CD4-positive, alpha-beta T cell (primary cell): Measurements from ENCODE around the gene ARHGAP33. TPM values are rescaled to one million over a fixed set of nuclear protein-coding genes. Genes with fewer than 3 reads are reported as not detected.

Experiments
- ATAC-seq: fragments of 200-7000 bp; cut with Tn5 transposase; one replicate; pipeline ENCODE4 v1.10.0; 2022; ENCODE audit warnings: mild to moderate bottlenecking; ENCODE audit not compliant: poor library complexity
- CTCF ChIA-PET: fragments of 350-600 bp; sonication (Branson Sonifier 250); formaldehyde crosslinking; loops from one replicate; lab custom pipeline; 2021; ENCODE audit warnings: antibody characterized with exemption, inconsistent platforms; lab: Charles Lee
- POLR2A ChIA-PET: fragments of 350-600 bp; sonication (Branson Sonifier 250); formaldehyde crosslinking; loops from one replicate; lab custom pipeline; 2021; ENCODE audit warnings: antibody characterized with exemption, inconsistent platforms; lab: Charles Lee
- DNase-seq, 14 experiments: peaks; one replicate each; pipeline ENCODE4 v3.0.0-alpha.2; 2013 to 2020; ENCODE audit warnings: mixed read lengths in 2 of 14
- H3K27ac ChIP-seq, 2 donors: one replicate each; pipeline versions ENCODE4 v1.5.1 to v1.7.0; 2013; ENCODE audit warnings: low read length in 2 of 2, low read depth in 1 of 2, mild to moderate bottlenecking in 1 of 2
- H3K27me3 ChIP-seq, 2 experiments: 1 replicate in 1 of 2; 2 replicates in 1 of 2; pipeline versions ENCODE4 v1.6.1 to v1.7.0; 2013; ENCODE audit warnings: low read length in 2 of 2, control low read depth in 1 of 2, mild to moderate bottlenecking in 1 of 2, moderate library complexity in 1 of 2; ENCODE audit not compliant: insufficient read depth in 2 of 2, control insufficient read depth in 1 of 2
- H3K36me3 ChIP-seq: one replicate; pipeline ENCODE4 v1.6.1; 2013; ENCODE audit warnings: low read length, control low read depth; ENCODE audit not compliant: insufficient read depth
- H3K4me1 ChIP-seq: one replicate; pipeline ENCODE4 v1.6.1; 2013; ENCODE audit warnings: low read length, control low read depth; ENCODE audit not compliant: insufficient read depth
- H3K4me3 ChIP-seq: one replicate; pipeline ENCODE4 v1.5.1; 2013; ENCODE audit warnings: mild to moderate bottlenecking, low read length, moderate library complexity
- H3K9me3 ChIP-seq, 2 experiments: 1 replicate in 1 of 2; 2 replicates in 1 of 2; pipeline versions ENCODE4 v1.6.1 to v1.7.0; 2013; ENCODE audit warnings: low read length in 2 of 2, mild to moderate bottlenecking in 2 of 2, control low read depth in 1 of 2, moderate library complexity in 1 of 2; ENCODE audit not compliant: control insufficient read depth in 1 of 2, insufficient read depth in 1 of 2
- H3K27ac Mint-ChIP-seq: one replicate; pipeline ENCODE4 v1.8.0; 2020; ENCODE audit warnings: mixed read lengths
- H3K27me3 Mint-ChIP-seq: one replicate; pipeline ENCODE4 v1.8.0; 2021; ENCODE audit warnings: mixed read lengths
- H3K36me3 Mint-ChIP-seq: one replicate; pipeline ENCODE4 v1.8.0; 2021; ENCODE audit warnings: low read depth, mixed read lengths
- H3K4me1 Mint-ChIP-seq: one replicate; pipeline ENCODE4 v1.8.0; 2021; ENCODE audit warnings: low read depth, mixed read lengths
- H3K4me3 Mint-ChIP-seq: one replicate; pipeline ENCODE4 v1.8.0; 2020; ENCODE audit warnings: mild to moderate bottlenecking, mixed read lengths
- H3K9me3 Mint-ChIP-seq: one replicate; pipeline ENCODE4 v1.8.0; 2020; ENCODE audit warnings: mixed read lengths
- intact Hi-C, 2 experiments: fragments of 100-400 bp; cut with DNase I in 1 of 2; cut with micrococcal nuclease in 1 of 2; formaldehyde crosslinking; loops; one replicate each; pipeline versions ENCODE4 v1.15.1 to v1.9.0; 2023 to 2025; cut with DNase I, micrococcal nuclease
- total RNA-seq, 174 experiments: library from RNA in 2 of 174; stranded (reverse) in 2 of 174; gene quantifications; one replicate each; pipeline ENCODE4 v1.2.3 and lab custom pipeline; 2021 to 2026
- TF ChIP-seq, protein P1 (sequence below): fragments of 200-600 bp; IDR thresholded peaks from one replicate; pipeline ENCODE4 v1.8.0; 2022; ENCODE audit warnings: antibody characterized with exemption, mild to moderate bottlenecking

ARHGAP33 gene
- total RNA-seq, 2 experiments from 2014 or later = 16.4 to 19.5 TPM

DNA sequence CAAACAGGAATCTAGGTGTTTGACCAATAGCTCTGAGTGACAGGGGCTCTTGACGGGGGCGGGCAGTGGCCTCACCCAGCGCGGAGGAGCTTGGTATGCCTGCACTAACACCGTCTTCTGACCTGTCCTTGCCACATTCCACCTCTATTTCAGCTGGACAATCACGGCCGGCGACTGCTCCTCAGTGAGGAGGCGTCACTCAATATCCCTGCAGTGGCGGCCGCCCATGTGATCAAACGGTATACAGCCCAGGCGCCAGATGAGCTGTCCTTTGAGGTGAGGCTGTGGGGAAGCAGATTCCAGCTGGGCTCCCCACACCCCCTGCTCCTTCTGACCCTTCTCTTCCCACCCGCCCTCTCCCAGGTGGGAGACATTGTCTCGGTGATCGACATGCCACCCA, 4.7 kb downstream of the ARHGAP33 start:
- intact Hi-C loops = no loop called here
- ChIA-PET CTCF (no interaction called here), POLR2A (no interaction called here)
- DNase-seq (no peak), ATAC-seq (no peak)
- H3K9me3 Mint-ChIP-seq = no peaks in the 10 kb centered on the region
- Histone ChIP-seq H3K9me3 (no peaks in the 10 kb centered on the region), H3K36me3 (peaks cover 10% of the 10 kb centered on the region), H3K27me3 (no peaks in the 10 kb centered on the region), H3K4me3 (no peak overlapping the region), H3K4me1 (peaks cover 15% of the 10 kb centered on the region), H3K27ac (no peak overlapping the region)
- H3K4me3 Mint-ChIP-seq = no peak overlapping the region
- H3K4me1 Mint-ChIP-seq = peaks cover 15% of the 10 kb centered on the region
- H3K27ac Mint-ChIP-seq = no peak overlapping the region
- H3K27me3 Mint-ChIP-seq = no peaks in the 10 kb centered on the region
- peaks cover 17% of the 10 kb centered on the region for H3K36me3 Mint-ChIP-seq
- TF ChIP-seq, protein P1, sequence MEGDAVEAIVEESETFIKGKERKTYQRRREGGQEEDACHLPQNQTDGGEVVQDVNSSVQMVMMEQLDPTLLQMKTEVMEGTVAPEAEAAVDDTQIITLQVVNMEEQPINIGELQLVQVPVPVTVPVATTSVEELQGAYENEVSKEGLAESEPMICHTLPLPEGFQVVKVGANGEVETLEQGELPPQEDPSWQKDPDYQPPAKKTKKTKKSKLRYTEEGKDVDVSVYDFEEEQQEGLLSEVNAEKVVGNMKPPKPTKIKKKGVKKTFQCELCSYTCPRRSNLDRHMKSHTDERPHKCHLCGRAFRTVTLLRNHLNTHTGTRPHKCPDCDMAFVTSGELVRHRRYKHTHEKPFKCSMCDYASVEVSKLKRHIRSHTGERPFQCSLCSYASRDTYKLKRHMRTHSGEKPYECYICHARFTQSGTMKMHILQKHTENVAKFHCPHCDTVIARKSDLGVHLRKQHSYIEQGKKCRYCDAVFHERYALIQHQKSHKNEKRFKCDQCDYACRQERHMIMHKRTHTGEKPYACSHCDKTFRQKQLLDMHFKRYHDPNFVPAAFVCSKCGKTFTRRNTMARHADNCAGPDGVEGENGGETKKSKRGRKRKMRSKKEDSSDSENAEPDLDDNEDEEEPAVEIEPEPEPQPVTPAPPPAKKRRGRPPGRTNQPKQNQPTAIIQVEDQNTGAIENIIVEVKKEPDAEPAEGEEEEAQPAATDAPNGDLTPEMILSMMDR = no peak

DNA sequence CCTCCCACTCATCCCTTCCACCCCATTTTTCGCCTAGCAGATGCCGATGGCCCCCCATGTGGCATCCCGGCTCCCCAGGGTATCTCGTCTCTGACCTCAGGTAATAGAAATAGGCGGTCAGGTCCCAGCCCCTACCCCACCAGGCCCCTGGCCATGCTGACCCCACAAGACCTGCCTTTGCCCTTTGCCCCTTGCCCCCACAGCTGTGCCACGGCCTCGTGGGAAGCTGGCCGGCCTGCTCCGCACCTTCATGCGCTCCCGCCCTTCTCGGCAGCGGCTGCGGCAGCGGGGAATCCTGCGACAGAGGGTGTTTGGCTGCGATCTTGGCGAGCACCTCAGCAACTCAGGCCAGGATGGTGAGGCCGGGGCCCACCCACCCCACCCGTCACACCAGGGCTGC, 5.4 kb downstream of the ARHGAP33 start:
- Mint-ChIP-seq H3K27me3 (no peaks in the 10 kb centered on the region), H3K36me3 (peaks cover 17% of the 10 kb centered on the region), H3K4me3 (no peak overlapping the region), H3K9me3 (no peaks in the 10 kb centered on the region), H3K4me1 (peaks cover 12% of the 10 kb centered on the region), H3K27ac (no peak overlapping the region)
- Histone ChIP-seq H3K27ac (no peak overlapping the region), H3K36me3 (peaks cover 10% of the 10 kb centered on the region), H3K27me3 (no peaks in the 10 kb centered on the region), H3K4me1 (peaks cover 13% of the 10 kb centered on the region), H3K4me3 (no peak overlapping the region), H3K9me3 (no peaks in the 10 kb centered on the region)
- POLR2A ChIA-PET = no interaction called here
- no peak for ATAC-seq
- DNase-seq = peak in 1 of 14 experiments; percentile 11
- intact Hi-C loops = no loop called here
- TF ChIP-seq, protein P1 = no peak
- CTCF ChIA-PET = no interaction called here

DNA sequence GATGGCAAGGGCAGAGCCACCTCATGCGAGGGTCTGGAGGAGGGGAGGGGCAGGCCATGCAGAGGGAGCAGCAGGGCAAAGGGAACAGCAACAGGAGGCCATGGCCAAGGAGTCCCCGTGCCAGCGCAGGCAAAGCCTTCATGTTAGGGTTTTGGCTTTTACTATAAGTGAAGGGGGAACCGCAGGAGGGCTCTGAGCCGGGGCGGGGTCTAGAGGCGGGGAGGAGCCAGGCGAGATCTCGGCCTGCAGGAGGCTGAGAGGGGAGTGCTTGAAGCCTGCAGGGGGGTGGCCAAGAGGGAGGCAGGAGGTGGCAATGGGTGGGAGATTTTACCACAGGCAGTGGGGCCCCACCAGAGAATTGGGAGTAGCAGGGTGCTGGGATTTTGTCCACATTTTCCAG, 6.3 kb downstream of the ARHGAP33 start:
- ChIA-PET CTCF (no interaction called here), POLR2A (no interaction called here)
- no peaks in the 10 kb centered on the region for H3K9me3 Mint-ChIP-seq
- Histone ChIP-seq H3K36me3 (peaks cover 13% of the 10 kb centered on the region), H3K4me3 (no peak overlapping the region), H3K27me3 (no peaks in the 10 kb centered on the region), H3K9me3 (no peaks in the 10 kb centered on the region), H3K27ac (no peak overlapping the region), H3K4me1 (peaks cover 3% of the 10 kb centered on the region)
- H3K4me3 Mint-ChIP-seq = no peak overlapping the region
- ATAC-seq = no peak
- TF ChIP-seq, protein P1 = no peak
- H3K36me3 Mint-ChIP-seq = peaks cover 17% of the 10 kb centered on the region
- no peak for DNase-seq
- intact Hi-C loops = no loop called here
- H3K27me3 Mint-ChIP-seq = no peaks in the 10 kb centered on the region
- H3K27ac Mint-ChIP-seq = no peak overlapping the region
- peaks cover 5% of the 10 kb centered on the region for H3K4me1 Mint-ChIP-seq
